ENCODE results near the gene ITPR2.
A peak's percentile ranks its signal among the peaks of the same experiment; 100 is the strongest.
"Not testable (repeated sequence)": the region's sequence is repeated elsewhere in the genome, so short reads cannot be mapped to it uniquely, and the experiment has no call there.

ITPR2 gene

DNA sequence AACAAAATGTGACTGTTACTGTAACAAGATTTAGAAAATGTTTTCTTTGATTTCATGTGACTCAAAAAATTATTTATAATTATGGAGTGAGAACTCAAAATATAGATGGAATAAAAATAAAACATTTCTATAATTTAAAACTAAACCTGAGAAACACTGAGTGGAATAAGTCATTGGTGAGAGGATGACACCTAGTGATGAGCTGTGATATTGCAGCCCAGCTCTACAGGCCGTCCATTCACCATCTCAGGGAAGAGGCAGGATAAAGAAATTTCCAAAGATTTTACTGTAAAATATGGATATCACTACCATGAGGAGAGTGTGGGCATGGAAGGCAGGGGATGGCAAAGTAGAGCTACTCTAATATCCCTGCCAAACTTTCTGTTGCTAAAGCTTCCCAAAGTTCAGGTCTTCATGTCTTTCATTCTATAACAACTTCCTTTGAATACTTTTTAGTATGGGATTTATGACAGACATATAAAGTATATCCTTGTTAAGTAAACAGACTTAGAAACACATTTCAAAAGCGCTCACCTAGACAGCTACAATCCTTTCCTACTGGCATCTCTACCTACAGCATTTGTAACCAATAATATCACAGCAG is 308.0 kb downstream of the ITPR2 start:
- DNase-seq (ENCODE audit: insufficient read length, low spot score) (no peak), FAIRE-seq (no peak)
- no peak for TF ChIP-seq POLR2AphosphoS5 (IDR thresholded peaks at IDR 0.05; ENCODE audit: low read depth, low read length)
- no peak for TF ChIP-seq SPI1 (IDR thresholded peaks at IDR 0.05; ENCODE audit: low read depth, low read length)
- no peak for TF ChIP-seq TAF1 (IDR thresholded peaks at IDR 0.05; ENCODE audit: low read depth, low read length)
- TF ChIP-seq POLR2A (IDR thresholded peaks at IDR 0.05; ENCODE audit: low read depth, low read length): no peak
- no peak for TF ChIP-seq PAX5 (IDR thresholded peaks at IDR 0.05; ENCODE audit: insufficient read depth, low read length, severe bottlenecking)
- TF ChIP-seq POU2F2 (IDR thresholded peaks at IDR 0.05; ENCODE audit: low read depth, low read length): no peak

DNA sequence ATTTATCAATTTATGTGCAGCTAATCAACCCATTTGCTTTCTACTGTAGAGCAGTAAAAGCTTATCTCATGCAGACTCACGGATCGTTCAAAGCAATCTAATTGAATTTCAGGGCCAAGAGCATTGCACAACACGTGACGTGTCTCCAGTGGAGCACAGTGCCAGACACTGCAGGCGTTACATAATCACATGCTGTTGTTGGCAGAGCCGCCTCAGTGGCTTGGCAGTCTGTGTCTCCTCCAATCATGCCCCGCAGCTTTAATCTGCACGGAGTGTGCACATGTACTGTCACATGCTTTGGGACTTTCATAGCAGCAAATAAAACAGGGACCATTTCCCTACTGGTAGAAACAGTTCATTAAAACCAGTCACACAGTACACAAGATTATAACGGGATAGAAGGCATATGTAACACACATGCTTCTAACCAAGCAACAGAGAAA is 309.3 kb downstream of the ITPR2 start:
- FAIRE-seq (peak; percentile 35), DNase-seq (ENCODE audit: insufficient read length, low spot score) (no peak)
- TF ChIP-seq POU2F2 (IDR thresholded peaks at IDR 0.05; ENCODE audit: low read depth, low read length) (no peak), POLR2A (IDR thresholded peaks at IDR 0.05; ENCODE audit: low read depth, low read length) (no peak)

DNA sequence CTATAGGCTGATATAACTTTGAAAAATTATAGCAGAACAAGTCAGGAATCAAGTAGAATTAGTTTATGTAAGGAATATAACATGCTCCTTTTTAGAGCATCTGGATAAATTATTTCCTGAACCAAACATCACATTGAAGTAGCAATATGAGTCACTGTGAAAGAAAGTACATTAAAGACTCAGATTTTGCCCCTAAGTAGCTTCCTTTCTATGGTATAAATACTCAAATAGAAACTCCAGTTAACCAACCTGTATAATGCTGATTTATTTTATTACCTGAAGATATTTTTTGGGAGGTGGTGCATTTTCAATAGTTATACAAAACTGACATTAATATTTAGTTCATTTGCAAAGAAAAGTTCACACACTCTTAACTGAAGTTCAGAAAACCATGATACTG is 312.1 kb downstream of the ITPR2 start:
- no peak for FAIRE-seq
- TF ChIP-seq POLR2AphosphoS5 (IDR thresholded peaks at IDR 0.05; ENCODE audit: low read depth, low read length) (no peak), TAF1 (IDR thresholded peaks at IDR 0.05; ENCODE audit: low read depth, low read length) (no peak), POLR2A (IDR thresholded peaks at IDR 0.05; ENCODE audit: low read depth, low read length) (no peak), SPI1 (IDR thresholded peaks at IDR 0.05; ENCODE audit: low read depth, low read length) (no peak), POU2F2 (IDR thresholded peaks at IDR 0.05; ENCODE audit: low read depth, low read length) (no peak), PAX5 (IDR thresholded peaks at IDR 0.05; ENCODE audit: insufficient read depth, low read length, severe bottlenecking) (no peak)
- no peak for DNase-seq (ENCODE audit: insufficient read length, low spot score)

DNA sequence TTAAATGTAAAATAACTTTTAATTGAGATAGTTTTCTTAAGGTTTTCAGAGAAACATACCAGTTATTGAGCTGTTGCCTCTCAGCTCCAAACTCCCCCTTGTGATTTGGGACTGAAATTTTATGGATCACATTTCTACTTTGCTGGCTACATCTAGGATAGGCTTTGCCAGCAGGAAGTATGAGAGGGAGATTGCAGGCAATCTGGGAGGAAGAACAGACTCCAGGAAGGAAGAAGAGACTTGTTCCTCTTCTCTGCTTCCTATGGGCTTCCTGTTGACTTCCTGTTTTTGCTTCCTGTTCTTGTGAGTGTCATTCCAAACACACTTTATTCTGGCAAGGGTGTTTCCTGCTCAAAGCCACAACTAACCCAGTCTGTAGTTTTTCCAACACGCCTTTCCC is 312.9 kb downstream of the ITPR2 start:
- DNase-seq (ENCODE audit: insufficient read length, low spot score) (no peak), FAIRE-seq (no peak)
- TF ChIP-seq PAX5 (IDR thresholded peaks at IDR 0.05; ENCODE audit: insufficient read depth, low read length, severe bottlenecking) (no peak), SPI1 (IDR thresholded peaks at IDR 0.05; ENCODE audit: low read depth, low read length) (peak; percentile 51)

DNA sequence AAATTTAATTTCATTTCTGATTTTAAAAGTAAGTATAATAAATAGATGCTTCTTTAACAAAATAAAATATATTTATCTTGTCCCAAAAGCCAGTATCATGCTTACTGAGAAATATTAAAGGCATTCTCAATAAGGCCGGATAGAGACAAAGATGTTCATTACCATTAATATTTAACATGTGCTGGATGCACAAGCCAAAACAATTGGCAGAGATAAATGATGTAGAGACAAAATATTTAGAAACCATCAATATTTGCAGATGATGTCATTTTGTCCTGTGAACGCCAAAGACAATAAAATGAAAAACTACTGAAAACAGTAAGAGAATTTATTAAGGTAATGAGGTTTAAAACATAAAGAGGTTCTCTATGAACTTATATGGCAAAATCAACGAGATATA is 313.5 kb downstream of the ITPR2 start:
- FAIRE-seq: no peak

DNA sequence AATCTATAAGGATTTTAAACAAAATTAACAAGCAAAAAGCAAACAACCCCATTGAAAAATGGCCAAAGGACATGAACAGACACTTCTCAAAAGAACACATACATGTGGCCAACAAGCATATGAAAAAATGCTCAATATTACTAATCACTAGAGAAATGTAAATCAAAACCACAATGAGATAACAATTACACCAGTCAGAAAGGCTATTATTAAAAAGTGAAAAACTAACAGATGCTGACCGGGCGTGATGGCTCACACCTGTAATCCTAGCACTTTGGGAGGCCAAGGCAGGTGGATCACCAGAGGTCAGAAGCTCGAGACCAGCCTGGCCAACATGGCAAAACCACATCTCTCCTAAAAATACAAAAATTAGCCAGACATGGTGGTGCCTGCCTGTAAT is 315.7 kb downstream of the ITPR2 start:
- DNase-seq (ENCODE audit: insufficient read length, low spot score); FAIRE-seq: not testable (repeated sequence)

More for the DNA sequence above, 313.5 kb downstream of the ITPR2 start:
- no peak for DNase-seq (ENCODE audit: insufficient read length, low spot score)
- TF ChIP-seq POU2F2 (IDR thresholded peaks at IDR 0.05; ENCODE audit: low read depth, low read length): no peak
- TF ChIP-seq POLR2AphosphoS5 (IDR thresholded peaks at IDR 0.05; ENCODE audit: low read depth, low read length): no peak
- no peak for TF ChIP-seq TAF1 (IDR thresholded peaks at IDR 0.05; ENCODE audit: low read depth, low read length)
- TF ChIP-seq PAX5 (IDR thresholded peaks at IDR 0.05; ENCODE audit: insufficient read depth, low read length, severe bottlenecking): no peak
- TF ChIP-seq POLR2A (IDR thresholded peaks at IDR 0.05; ENCODE audit: low read depth, low read length): no peak
- no peak for TF ChIP-seq SPI1 (IDR thresholded peaks at IDR 0.05; ENCODE audit: low read depth, low read length)

DNA sequence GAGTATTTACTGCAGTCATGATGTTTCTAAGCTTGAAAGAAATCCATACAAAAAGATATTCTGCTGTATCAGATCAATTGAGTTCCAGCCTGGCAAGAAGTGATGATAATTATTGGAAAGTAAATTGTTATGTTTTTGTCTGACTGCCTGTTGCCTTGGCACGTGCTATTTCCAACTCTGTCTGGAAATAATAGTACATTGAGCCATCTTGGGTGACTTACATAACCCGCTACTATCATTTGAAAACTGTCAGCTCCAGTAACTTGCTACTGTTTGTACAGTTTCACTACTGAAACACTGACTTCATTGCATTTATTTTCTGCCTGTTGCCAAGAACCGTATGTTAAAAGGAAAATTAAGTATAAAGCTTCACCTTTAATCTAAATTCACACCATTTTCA is 318.6 kb downstream of the ITPR2 start:
- DNase-seq (ENCODE audit: insufficient read length, low spot score) (no peak), FAIRE-seq (no peak)
- no peak for TF ChIP-seq POLR2AphosphoS5 (IDR thresholded peaks at IDR 0.05; ENCODE audit: low read depth, low read length)
- TF ChIP-seq TAF1 (IDR thresholded peaks at IDR 0.05; ENCODE audit: low read depth, low read length): no peak
- no peak for TF ChIP-seq PAX5 (IDR thresholded peaks at IDR 0.05; ENCODE audit: insufficient read depth, low read length, severe bottlenecking)
- TF ChIP-seq SPI1 (IDR thresholded peaks at IDR 0.05; ENCODE audit: low read depth, low read length): no peak
- TF ChIP-seq POU2F2 (IDR thresholded peaks at IDR 0.05; ENCODE audit: low read depth, low read length): no peak
- no peak for TF ChIP-seq POLR2A (IDR thresholded peaks at IDR 0.05; ENCODE audit: low read depth, low read length)

DNA sequence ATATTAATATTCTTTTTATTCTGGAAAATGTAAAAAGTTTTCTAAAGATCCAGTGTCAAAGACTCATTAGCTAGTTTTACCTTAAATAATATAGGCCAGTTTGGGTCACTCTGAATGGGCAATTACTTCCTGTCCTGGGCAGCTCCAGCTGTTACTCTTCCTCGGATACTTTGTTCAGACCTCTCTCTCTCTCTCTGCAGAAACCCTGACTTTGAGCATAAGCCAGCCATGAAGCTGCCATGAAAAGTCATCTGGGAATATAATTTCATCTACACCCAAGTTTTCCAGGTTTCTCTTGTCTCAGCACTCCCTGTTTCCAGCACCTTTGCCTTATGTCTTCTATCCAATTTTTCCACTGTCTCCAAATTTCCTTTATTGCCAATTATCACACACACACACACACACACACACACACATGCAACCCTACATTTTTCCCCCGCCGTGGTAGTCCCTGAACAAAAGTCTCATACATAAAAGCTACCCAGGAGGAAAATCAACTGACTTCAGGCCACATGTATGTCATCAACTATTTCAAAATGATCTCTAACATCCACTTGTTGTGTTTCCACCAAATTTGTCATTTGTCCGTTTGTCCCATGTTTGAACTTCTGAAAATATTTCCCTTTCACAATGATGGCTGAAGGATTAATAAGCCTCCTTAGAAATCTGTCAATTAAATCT is 319.5 kb downstream of the ITPR2 start:
- TF ChIP-seq PAX5 (IDR thresholded peaks at IDR 0.05; ENCODE audit: insufficient read depth, low read length, severe bottlenecking): no peak
- TF ChIP-seq TAF1 (IDR thresholded peaks at IDR 0.05; ENCODE audit: low read depth, low read length): no peak
- no peak for TF ChIP-seq POLR2AphosphoS5 (IDR thresholded peaks at IDR 0.05; ENCODE audit: low read depth, low read length)
- TF ChIP-seq POU2F2 (IDR thresholded peaks at IDR 0.05; ENCODE audit: low read depth, low read length): no peak
- no peak for TF ChIP-seq POLR2A (IDR thresholded peaks at IDR 0.05; ENCODE audit: low read depth, low read length)
- no peak for TF ChIP-seq SPI1 (IDR thresholded peaks at IDR 0.05; ENCODE audit: low read depth, low read length)
- FAIRE-seq (no peak), DNase-seq (ENCODE audit: insufficient read length, low spot score) (no peak)

DNA sequence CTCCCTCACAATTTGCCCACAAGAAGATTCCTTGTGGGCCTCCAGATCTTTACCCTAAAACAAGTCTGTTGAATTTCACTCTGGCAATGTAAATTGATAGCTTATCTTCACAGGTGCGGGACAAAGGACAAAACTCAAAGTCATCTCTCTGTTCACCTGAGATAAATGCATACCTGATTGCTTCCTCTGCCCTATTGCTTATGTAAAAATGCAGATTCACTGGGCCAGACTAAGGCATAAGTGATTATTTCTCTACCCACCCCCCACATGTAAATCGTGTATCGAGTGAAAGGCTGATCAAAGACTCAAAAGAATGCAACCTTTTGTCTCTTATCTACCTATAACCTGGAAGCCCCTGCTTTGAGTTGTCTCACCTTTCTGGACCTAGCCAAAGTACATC is 320.8 kb downstream of the ITPR2 start:
- TF ChIP-seq POU2F2 (IDR thresholded peaks at IDR 0.05; ENCODE audit: low read depth, low read length) (no peak), PAX5 (IDR thresholded peaks at IDR 0.05; ENCODE audit: insufficient read depth, low read length, severe bottlenecking) (no peak), SPI1 (IDR thresholded peaks at IDR 0.05; ENCODE audit: low read depth, low read length) (no peak), POLR2AphosphoS5 (IDR thresholded peaks at IDR 0.05; ENCODE audit: low read depth, low read length) (no peak), POLR2A (IDR thresholded peaks at IDR 0.05; ENCODE audit: low read depth, low read length) (no peak), TAF1 (IDR thresholded peaks at IDR 0.05; ENCODE audit: low read depth, low read length) (no peak)
- DNase-seq (ENCODE audit: insufficient read length, low spot score) (no peak), FAIRE-seq (no peak)

DNA sequence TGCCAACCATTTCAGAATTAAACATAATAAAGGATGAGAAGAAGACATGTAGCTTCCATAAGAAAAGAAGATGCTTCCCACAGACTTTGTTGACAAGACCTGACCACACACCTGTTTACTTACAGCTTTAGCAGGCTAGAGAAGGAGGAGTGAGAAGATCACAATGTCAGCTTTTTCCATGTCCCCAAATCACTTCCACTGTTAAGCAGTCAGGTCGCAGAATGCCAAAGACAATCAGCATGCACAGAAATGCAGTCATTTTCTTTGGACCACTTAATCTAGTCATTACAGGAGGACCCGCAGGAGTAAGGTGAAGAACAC is 322.7 kb downstream of the ITPR2 start:
- no peak for FAIRE-seq
- no peak for TF ChIP-seq POLR2A (IDR thresholded peaks at IDR 0.05; ENCODE audit: low read depth, low read length)
- no peak for TF ChIP-seq POU2F2 (IDR thresholded peaks at IDR 0.05; ENCODE audit: low read depth, low read length)
- TF ChIP-seq SPI1 (IDR thresholded peaks at IDR 0.05; ENCODE audit: low read depth, low read length): no peak
- no peak for TF ChIP-seq POLR2AphosphoS5 (IDR thresholded peaks at IDR 0.05; ENCODE audit: low read depth, low read length)
- TF ChIP-seq PAX5 (IDR thresholded peaks at IDR 0.05; ENCODE audit: insufficient read depth, low read length, severe bottlenecking): no peak
- TF ChIP-seq TAF1 (IDR thresholded peaks at IDR 0.05; ENCODE audit: low read depth, low read length): no peak
- no peak for DNase-seq (ENCODE audit: insufficient read length, low spot score)

Data from GM12891 (cell line).